HEK293 (cell line): Measurements from ENCODE around the gene SBNO2.

Experiments used
- CTCF ChIA-PET: fragments of 350-600 bp; formaldehyde crosslinking; extraction: SDS; loops from one replicate; lab custom pipeline; 2021; ENCODE audit warnings: antibody characterized with exemption; lab: Yijun Ruan, JAX
- POLR2A ChIA-PET: fragments of 300-600 bp; formaldehyde crosslinking; extraction: SDS; loops from one replicate; lab custom pipeline; 2020; ENCODE audit warnings: antibody characterized with exemption, inconsistent platforms; lab: Yijun Ruan, JAX
- H3K27ac ChIP-seq: fragments of 200-500 bp; sonication (Bioruptor generic); 2 replicates; pipeline ENCODE4 v1.5.1; 2014; ENCODE audit warnings: low read depth, low read length, control low read depth, inconsistent platforms; ENCODE audit errors: extremely low read depth
- H3K36me3 ChIP-seq, 2 experiments: fragments of 200-500 bp in 1 of 2; sonication (Bioruptor generic) in 1 of 2; 1 replicate in 1 of 2; 2 replicates in 1 of 2; pipeline ENCODE4 v1.5.1; 2014 to 2017; ENCODE audit warnings: inconsistent platforms in 2 of 2, low read length in 2 of 2; ENCODE audit not compliant: control insufficient read depth in 2 of 2, insufficient read depth in 1 of 2
- H3K4me1 ChIP-seq: fragments of 200-500 bp; sonication (Bioruptor generic); 2 replicates; pipeline ENCODE4 v1.5.1; 2014; ENCODE audit warnings: mild to moderate bottlenecking, low read length, inconsistent platforms; ENCODE audit not compliant: control insufficient read depth, insufficient read depth
- H3K4me3 ChIP-seq: 2 replicates; pipeline ENCODE4 v1.5.1; 2011; ENCODE audit warnings: low read depth, mild to moderate bottlenecking, control low read depth, low read length, moderate library complexity
- H3K9me3 ChIP-seq: fragments of 200-500 bp; sonication (Bioruptor generic); 2 replicates; pipeline ENCODE4 v1.5.1; 2014; ENCODE audit warnings: low read depth, low read length, inconsistent platforms; ENCODE audit not compliant: control insufficient read depth, insufficient read depth
- EGR2 ChIP-seq: fragments of 450-650 bp; formaldehyde crosslinking; IDR thresholded peaks from 2 replicates; pipeline ENCODE4 v1.5.1; 2016; ENCODE audit warnings: low read depth, missing biosample characterization, missing genetic modification characterization
- HOXA7 ChIP-seq: sonication (generic); formaldehyde crosslinking; IDR thresholded peaks from 2 replicates; pipeline ENCODE4 v1.8.1; 2022; ENCODE audit warnings: missing genetic modification reagents, borderline replicate concordance
- KLF10 ChIP-seq: fragments of 450-650 bp; IDR thresholded peaks from 2 replicates; pipeline ENCODE4 v1.5.1; 2018; ENCODE audit warnings: missing biosample characterization, mild to moderate bottlenecking, missing genetic modification characterization
- SETDB1 ChIP-seq: IDR thresholded peaks from one replicate; pipeline ENCODE4 v1.6.1; 2017; ENCODE audit warnings: mild to moderate bottlenecking, low read length, moderate library complexity, mixed read lengths; ENCODE audit not compliant: insufficient read length
- ZBTB1 ChIP-seq: fragments of 450-650 bp; formaldehyde crosslinking; IDR thresholded peaks from 2 replicates; pipeline ENCODE4 v1.5.1; 2016; ENCODE audit warnings: missing biosample characterization, missing genetic modification characterization
- ZFHX2 ChIP-seq: fragments of 450-650 bp; formaldehyde crosslinking; conservative IDR thresholded peaks from 2 replicates; pipeline ENCODE4 v1.5.1; 2016; ENCODE audit warnings: missing biosample characterization, missing genetic modification characterization
- ZNF302 ChIP-seq: fragments of 450-650 bp; formaldehyde crosslinking; IDR thresholded peaks from 2 replicates; pipeline ENCODE4 v1.5.1; 2016; ENCODE audit warnings: missing biosample characterization, missing genetic modification characterization, low read depth
- ZNF354C ChIP-seq: fragments of 450-650 bp; formaldehyde crosslinking; IDR thresholded peaks from 2 replicates; pipeline ENCODE4 v1.5.1; 2016; ENCODE audit warnings: missing biosample characterization, missing genetic modification characterization, low read depth, borderline replicate concordance
- ZNF514 ChIP-seq: fragments of 450-650 bp; formaldehyde crosslinking; IDR thresholded peaks from 2 replicates; pipeline ENCODE4 v1.5.1; 2016; ENCODE audit warnings: missing biosample characterization, missing genetic modification characterization
- TF ChIP-seq, protein P1 (sequence below): fragments of 450-650 bp; formaldehyde crosslinking; IDR thresholded peaks from 2 replicates; pipeline ENCODE4 v1.5.1; 2016; ENCODE audit warnings: missing biosample characterization, missing genetic modification characterization
- TF ChIP-seq, protein P2 (sequence below): fragments of 450-650 bp; formaldehyde crosslinking; IDR thresholded peaks from 2 replicates; pipeline ENCODE4 v1.5.1; 2017; ENCODE audit warnings: missing biosample characterization, missing genetic modification characterization
- TF ChIP-seq, protein P3 (sequence below): fragments of 450-650 bp; formaldehyde crosslinking; IDR thresholded peaks from 2 replicates; pipeline ENCODE4 v1.5.1; 2016; ENCODE audit warnings: missing biosample characterization, missing genetic modification characterization
- TF ChIP-seq, protein P4 (sequence below): fragments of 450-650 bp; formaldehyde crosslinking; IDR thresholded peaks from 2 replicates; pipeline ENCODE4 v1.5.1; 2016; ENCODE audit warnings: missing biosample characterization, missing genetic modification characterization
- TF ChIP-seq, protein P5 (sequence below): fragments of 450-650 bp; IDR thresholded peaks from 2 replicates; pipeline ENCODE4 v1.5.1; 2018; ENCODE audit warnings: missing biosample characterization, missing genetic modification characterization

Gene SBNO2

DNA sequence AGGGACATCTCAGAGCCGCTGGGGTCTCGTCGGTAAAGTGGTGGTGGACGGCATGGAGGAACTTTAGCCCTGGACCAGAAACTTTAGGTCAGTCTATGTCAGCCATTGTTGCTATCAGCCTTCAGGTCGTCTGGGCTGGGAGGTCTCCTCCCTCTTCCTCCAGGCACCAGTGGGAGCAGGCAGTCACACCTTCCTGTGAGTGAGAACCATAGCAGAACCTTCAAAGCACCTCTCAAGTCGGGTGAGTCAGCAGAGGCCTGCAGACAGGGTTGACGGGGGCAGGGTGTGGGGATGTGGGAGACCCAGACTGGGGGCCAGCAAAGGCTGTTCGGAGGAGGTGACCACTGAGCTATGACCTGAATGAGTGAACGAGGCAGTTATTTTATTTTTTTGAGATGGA is 15.4 kb upstream of the SBNO2 start:
- Histone ChIP-seq H3K36me3 (no peaks in the 10 kb centered on the region), H3K9me3 (no peaks in the 10 kb centered on the region)
- TF ChIP-seq EGR2 (tag by site-specific recombination) (peak; percentile 45; the same call in 1 of the 2 replicates), ZNF302 (tag by site-specific recombination) (no peak), ZFHX2 (tag by site-specific recombination) (peak; percentile 34)
- TF ChIP-seq, protein P1, sequence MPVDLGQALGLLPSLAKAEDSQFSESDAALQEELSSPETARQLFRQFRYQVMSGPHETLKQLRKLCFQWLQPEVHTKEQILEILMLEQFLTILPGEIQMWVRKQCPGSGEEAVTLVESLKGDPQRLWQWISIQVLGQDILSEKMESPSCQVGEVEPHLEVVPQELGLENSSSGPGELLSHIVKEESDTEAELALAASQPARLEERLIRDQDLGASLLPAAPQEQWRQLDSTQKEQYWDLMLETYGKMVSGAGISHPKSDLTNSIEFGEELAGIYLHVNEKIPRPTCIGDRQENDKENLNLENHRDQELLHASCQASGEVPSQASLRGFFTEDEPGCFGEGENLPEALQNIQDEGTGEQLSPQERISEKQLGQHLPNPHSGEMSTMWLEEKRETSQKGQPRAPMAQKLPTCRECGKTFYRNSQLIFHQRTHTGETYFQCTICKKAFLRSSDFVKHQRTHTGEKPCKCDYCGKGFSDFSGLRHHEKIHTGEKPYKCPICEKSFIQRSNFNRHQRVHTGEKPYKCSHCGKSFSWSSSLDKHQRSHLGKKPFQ (tag by site-specific recombination): peak; percentile 85
- TF ChIP-seq, all 188 proteins: peak for 3
- H3K4me3 ChIP-seq: no peak overlapping the region
- POLR2A ChIA-PET: no interaction called here
- CTCF ChIA-PET: no interaction called here
- no peak overlapping the region for H3K27ac ChIP-seq
- no peaks in the 10 kb centered on the region for H3K4me1 ChIP-seq

DNA sequence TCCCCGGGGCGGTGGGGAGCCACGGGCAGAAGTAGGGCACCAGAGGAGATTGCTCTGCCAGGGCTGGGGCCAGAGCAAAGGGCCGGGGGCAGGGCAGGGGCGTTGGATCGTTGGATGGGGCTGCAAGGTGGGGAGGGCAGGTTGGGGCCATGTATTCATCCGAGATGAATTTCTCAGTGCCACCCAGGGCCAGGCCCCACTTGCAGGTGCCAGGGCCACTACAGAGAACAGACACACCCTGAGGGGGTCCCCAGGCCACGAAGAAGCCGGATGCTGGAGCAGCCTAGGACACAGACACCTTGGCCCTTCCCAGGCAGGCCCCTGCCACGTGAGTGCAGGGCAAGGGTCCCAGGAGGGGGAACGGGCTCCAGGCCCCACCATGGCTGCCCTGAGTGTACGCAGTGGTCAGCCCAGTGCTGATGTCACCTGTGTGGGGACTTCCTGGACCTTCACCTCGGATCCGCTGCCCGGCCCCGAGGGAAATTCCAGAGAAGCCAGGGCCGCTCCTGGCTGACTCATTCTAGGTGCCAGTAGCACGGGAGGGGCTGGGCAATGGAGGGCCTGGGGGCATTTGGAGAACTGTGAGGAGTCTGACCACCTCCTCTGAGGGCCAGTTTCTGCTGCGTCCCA is 9.6 kb upstream of the SBNO2 start:
- Histone ChIP-seq H3K9me3 (no peaks in the 10 kb centered on the region), H3K4me3 (no peak overlapping the region), H3K27ac (no peak overlapping the region), H3K36me3 (no peaks in the 10 kb centered on the region), H3K4me1 (no peaks in the 10 kb centered on the region)
- ChIA-PET POLR2A (no interaction called here), CTCF (interaction anchor here (0.7 kb wide), 1 partner anchor 10 kb away, joined by 3 read pairs; no protein-coding TSS in a partner anchor)
- no peak for TF ChIP-seq HOXA7
- TF ChIP-seq, protein P2, sequence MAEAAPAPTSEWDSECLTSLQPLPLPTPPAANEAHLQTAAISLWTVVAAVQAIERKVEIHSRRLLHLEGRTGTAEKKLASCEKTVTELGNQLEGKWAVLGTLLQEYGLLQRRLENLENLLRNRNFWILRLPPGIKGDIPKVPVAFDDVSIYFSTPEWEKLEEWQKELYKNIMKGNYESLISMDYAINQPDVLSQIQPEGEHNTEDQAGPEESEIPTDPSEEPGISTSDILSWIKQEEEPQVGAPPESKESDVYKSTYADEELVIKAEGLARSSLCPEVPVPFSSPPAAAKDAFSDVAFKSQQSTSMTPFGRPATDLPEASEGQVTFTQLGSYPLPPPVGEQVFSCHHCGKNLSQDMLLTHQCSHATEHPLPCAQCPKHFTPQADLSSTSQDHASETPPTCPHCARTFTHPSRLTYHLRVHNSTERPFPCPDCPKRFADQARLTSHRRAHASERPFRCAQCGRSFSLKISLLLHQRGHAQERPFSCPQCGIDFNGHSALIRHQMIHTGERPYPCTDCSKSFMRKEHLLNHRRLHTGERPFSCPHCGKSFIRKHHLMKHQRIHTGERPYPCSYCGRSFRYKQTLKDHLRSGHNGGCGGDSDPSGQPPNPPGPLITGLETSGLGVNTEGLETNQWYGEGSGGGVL (tag by site-specific recombination): no peak
- TF ChIP-seq SETDB1: no peak
- TF ChIP-seq ZNF514 (tag by site-specific recombination): no peak
- TF ChIP-seq, protein P3, sequence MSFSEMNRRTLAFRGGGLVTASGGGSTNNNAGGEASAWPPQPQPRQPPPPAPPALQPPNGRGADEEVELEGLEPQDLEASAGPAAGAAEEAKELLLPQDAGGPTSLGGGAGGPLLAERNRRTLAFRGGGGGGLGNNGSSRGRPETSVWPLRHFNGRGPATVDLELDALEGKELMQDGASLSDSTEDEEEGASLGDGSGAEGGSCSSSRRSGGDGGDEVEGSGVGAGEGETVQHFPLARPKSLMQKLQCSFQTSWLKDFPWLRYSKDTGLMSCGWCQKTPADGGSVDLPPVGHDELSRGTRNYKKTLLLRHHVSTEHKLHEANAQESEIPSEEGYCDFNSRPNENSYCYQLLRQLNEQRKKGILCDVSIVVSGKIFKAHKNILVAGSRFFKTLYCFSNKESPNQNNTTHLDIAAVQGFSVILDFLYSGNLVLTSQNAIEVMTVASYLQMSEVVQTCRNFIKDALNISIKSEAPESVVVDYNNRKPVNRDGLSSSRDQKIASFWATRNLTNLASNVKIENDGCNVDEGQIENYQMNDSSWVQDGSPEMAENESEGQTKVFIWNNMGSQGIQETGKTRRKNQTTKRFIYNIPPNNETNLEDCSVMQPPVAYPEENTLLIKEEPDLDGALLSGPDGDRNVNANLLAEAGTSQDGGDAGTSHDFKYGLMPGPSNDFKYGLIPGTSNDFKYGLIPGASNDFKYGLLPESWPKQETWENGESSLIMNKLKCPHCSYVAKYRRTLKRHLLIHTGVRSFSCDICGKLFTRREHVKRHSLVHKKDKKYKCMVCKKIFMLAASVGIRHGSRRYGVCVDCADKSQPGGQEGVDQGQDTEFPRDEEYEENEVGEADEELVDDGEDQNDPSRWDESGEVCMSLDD (tag by site-specific recombination): no peak
- no peak for TF ChIP-seq KLF10 (tag by site-specific recombination)
- TF ChIP-seq ZBTB1 (tag by site-specific recombination): no peak
- TF ChIP-seq, protein P4, sequence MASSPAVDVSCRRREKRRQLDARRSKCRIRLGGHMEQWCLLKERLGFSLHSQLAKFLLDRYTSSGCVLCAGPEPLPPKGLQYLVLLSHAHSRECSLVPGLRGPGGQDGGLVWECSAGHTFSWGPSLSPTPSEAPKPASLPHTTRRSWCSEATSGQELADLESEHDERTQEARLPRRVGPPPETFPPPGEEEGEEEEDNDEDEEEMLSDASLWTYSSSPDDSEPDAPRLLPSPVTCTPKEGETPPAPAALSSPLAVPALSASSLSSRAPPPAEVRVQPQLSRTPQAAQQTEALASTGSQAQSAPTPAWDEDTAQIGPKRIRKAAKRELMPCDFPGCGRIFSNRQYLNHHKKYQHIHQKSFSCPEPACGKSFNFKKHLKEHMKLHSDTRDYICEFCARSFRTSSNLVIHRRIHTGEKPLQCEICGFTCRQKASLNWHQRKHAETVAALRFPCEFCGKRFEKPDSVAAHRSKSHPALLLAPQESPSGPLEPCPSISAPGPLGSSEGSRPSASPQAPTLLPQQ (tag by site-specific recombination): no peak
- no peak for TF ChIP-seq ZNF354C (tag by site-specific recombination)
- TF ChIP-seq, protein P5, sequence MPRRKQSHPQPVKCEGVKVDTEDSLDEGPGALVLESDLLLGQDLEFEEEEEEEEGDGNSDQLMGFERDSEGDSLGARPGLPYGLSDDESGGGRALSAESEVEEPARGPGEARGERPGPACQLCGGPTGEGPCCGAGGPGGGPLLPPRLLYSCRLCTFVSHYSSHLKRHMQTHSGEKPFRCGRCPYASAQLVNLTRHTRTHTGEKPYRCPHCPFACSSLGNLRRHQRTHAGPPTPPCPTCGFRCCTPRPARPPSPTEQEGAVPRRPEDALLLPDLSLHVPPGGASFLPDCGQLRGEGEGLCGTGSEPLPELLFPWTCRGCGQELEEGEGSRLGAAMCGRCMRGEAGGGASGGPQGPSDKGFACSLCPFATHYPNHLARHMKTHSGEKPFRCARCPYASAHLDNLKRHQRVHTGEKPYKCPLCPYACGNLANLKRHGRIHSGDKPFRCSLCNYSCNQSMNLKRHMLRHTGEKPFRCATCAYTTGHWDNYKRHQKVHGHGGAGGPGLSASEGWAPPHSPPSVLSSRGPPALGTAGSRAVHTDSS (tag by site-specific recombination): no peak
